SK-N-SH (cell line): Measurements from ENCODE around the gene MAP2K3.

Source experiments
- CTCF ChIP-seq: fragments of 200-600 bp; sonication (generic); IDR thresholded peaks from 2 replicates; pipeline ENCODE4 v1.6.1; 2017; ENCODE audit warnings: antibody characterized with exemption, mild to moderate bottlenecking, moderate library complexity
- EP300 ChIP-seq, 2 experiments: IDR thresholded peaks; 2 replicates each; pipeline versions ENCODE4 v1.4.0 to v1.6.1; 2012; ENCODE audit warnings: borderline replicate concordance in 1 of 2, low read depth in 1 of 2, low read length in 1 of 2
- EZH2phosphoT487 ChIP-seq: fragments of 200-600 bp; sonication (generic); IDR thresholded peaks from 2 replicates; pipeline ENCODE4 v1.6.1; 2017; ENCODE audit warnings: low read depth, mixed run types, mild to moderate bottlenecking, antibody characterized with exemption, moderate library complexity, borderline replicate concordance
- FOSL2 ChIP-seq: IDR thresholded peaks from 2 replicates; pipeline ENCODE4 v1.4.0; 2012; ENCODE audit warnings: low read depth, mild to moderate bottlenecking, moderate library complexity, borderline replicate concordance
- IRF3 ChIP-seq: fragments of 150-350 bp; IDR thresholded peaks from 2 replicates; pipeline ENCODE4 v1.6.1; 2016; ENCODE audit warnings: mild to moderate bottlenecking, low read depth, low read length
- JUND ChIP-seq: IDR thresholded peaks from 2 replicates; pipeline ENCODE4 v1.4.0; 2012
- MXI1 ChIP-seq: IDR thresholded peaks from 2 replicates; pipeline ENCODE4 v1.6.1; 2012; ENCODE audit warnings: mild to moderate bottlenecking, low read depth, low read length, improper control_type of control experiment
- NFIC ChIP-seq: IDR thresholded peaks from 2 replicates; pipeline ENCODE4 v1.4.0; 2012; ENCODE audit warnings: borderline replicate concordance
- POLR2AphosphoS5 ChIP-seq: IDR thresholded peaks from 2 replicates; pipeline ENCODE4 v1.6.1; 2012; ENCODE audit warnings: low read depth, low read length
- RCOR1 ChIP-seq: fragments of 150-350 bp; IDR thresholded peaks from 2 replicates; pipeline ENCODE4 v1.6.1; 2017; ENCODE audit warnings: antibody characterized with exemption, low read length
- REST ChIP-seq: IDR thresholded peaks from 2 replicates; pipeline ENCODE4 v1.6.1; 2012; ENCODE audit warnings: mild to moderate bottlenecking, low read depth, low read length, moderate library complexity
- SMC3 ChIP-seq: IDR thresholded peaks from 2 replicates; pipeline ENCODE4 v1.6.1; 2012; ENCODE audit warnings: low read depth, low read length, improper control_type of control experiment
- TAF1 ChIP-seq: IDR thresholded peaks from 2 replicates; pipeline ENCODE4 v1.6.1; 2012; ENCODE audit warnings: low read depth, mild to moderate bottlenecking, low read length, moderate library complexity, borderline replicate concordance
- YY1 ChIP-seq: IDR thresholded peaks from 2 replicates; pipeline ENCODE4 v1.4.0; 2012; ENCODE audit warnings: low read depth, mild to moderate bottlenecking

- TF ChIP-seq FOSL2 (no peak), CTCF (no peak), YY1 (no peak), TAF1 (no peak), SMC3 (no peak), REST (no peak), JUND (no peak), MXI1 (no peak), EZH2phosphoT487 (no peak), RCOR1 (no peak), POLR2AphosphoS5 (no peak), EP300 (IDR thresholded peaks at IDR 0.05; ENCODE audit: borderline replicate concordance in 1 of 2, low read depth in 1 of 2, low read length in 1 of 2) (no peak), NFIC (no peak), IRF3 (no peak)
Observed at GRCh38 chr17:21277332-21277731, 7.2 kb upstream of the MAP2K3 start.
